Measurements from ENCODE around the gene RBBP6.

DNA sequence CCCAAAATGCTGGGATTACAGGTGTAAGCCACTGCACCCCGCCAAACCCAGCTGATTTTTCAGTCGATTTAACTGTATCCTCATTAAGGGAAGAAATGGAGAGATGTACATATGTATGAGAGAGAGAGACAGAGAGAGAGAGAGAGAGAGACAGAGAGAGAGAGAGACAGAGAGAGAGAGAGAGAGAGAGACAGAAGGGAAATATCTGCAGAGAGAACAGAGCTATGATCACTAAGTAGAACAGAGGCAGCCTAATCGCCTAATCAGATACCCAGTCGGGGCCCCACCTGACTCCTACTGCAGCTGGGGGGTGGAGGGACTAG, 70.0 kb downstream of the RBBP6 start:
- TF ChIP-seq POLR2AphosphoS5 (IDR thresholded peaks at IDR 0.05; ENCODE audit: insufficient read depth in 1 of 2, low read depth in 1 of 2) (no peak), POLR2A (IDR thresholded peaks at IDR 0.05) (no peak)
